Measurements from ENCODE around the gene ZNF280D. TPM values are rescaled to one million over a fixed set of nuclear protein-coding genes. Genes with fewer than 3 reads are reported as not detected.

ZNF280D gene
- total RNA-seq, 1 experiment from 2014 or later, result 28.7 TPM

GRCh38 chr15:56628893-56629532 lies 104.3 kb downstream of the ZNF280D start:
- ChIA-PET POLR2A (no interaction called here), CTCF (no interaction called here)
- no peaks in the 10 kb centered on the region for H3K36me3 ChIP-seq (ENCODE audit: control insufficient read depth, insufficient read depth, low read length)
- H3K9me3 ChIP-seq, result no peaks in the 10 kb centered on the region
- no peaks in the 10 kb centered on the region for H3K36me3 Mint-ChIP-seq (ENCODE audit: insufficient read depth, unreplicated experiment)
- no TSS peak for BruUV-seq (replicated peaks)
- H3K4me3 ChIP-seq (ENCODE audit: low read depth, low read length), result no peak overlapping the region
- no peaks in the 10 kb centered on the region for H3K27me3 ChIP-seq (replicated peaks; ENCODE audit: control insufficient read depth, insufficient read depth, low read length)
- no peak for TF ChIP-seq CTCF (IDR thresholded peaks at IDR 0.05; ENCODE audit: insufficient read depth in 1 of 2, low read depth in 1 of 2, low read length in 1 of 2, severe bottlenecking in 1 of 2, unreplicated experiment in 1 of 2)
- DNase-seq, result no peak
- peaks cover 9% of the 10 kb centered on the region for H3K4me1 Mint-ChIP-seq (ENCODE audit: low read depth, unreplicated experiment)
- no peak overlapping the region for H3K27ac Mint-ChIP-seq (ENCODE audit: unreplicated experiment)
- H3K27me3 Mint-ChIP-seq (ENCODE audit: insufficient read depth, unreplicated experiment), result no peaks in the 10 kb centered on the region
- intact Hi-C loops (cut with micrococcal nuclease; ENCODE audit: unreplicated experiment), result no loop called here
- no peak overlapping the region for H3K4me3 Mint-ChIP-seq (ENCODE audit: unreplicated experiment)
- H3K4me1 ChIP-seq, result 0 out of 2 replicates have a peak, but pooled peaks cover 8% of the 10 kb centered on the region
- no peaks in the 10 kb centered on the region for H3K9me3 Mint-ChIP-seq (ENCODE audit: unreplicated experiment)

GRCh38 chr15:56619887-56620286 lies 113.4 kb downstream of the ZNF280D start:
- Histone ChIP-seq H3K27me3 (replicated peaks; ENCODE audit: control insufficient read depth, insufficient read depth, low read length) (no peaks in the 10 kb centered on the region), H3K9me3 (no peaks in the 10 kb centered on the region), H3K4me1 (no peaks in the 10 kb centered on the region), H3K4me3 (ENCODE audit: low read depth, low read length) (no peak overlapping the region), H3K36me3 (ENCODE audit: control insufficient read depth, insufficient read depth, low read length) (no peaks in the 10 kb centered on the region)
- Mint-ChIP-seq H3K4me1 (ENCODE audit: low read depth, unreplicated experiment) (no peaks in the 10 kb centered on the region), H3K4me3 (ENCODE audit: unreplicated experiment) (no peak overlapping the region), H3K27me3 (ENCODE audit: insufficient read depth, unreplicated experiment) (no peaks in the 10 kb centered on the region), H3K9me3 (ENCODE audit: unreplicated experiment) (no peaks in the 10 kb centered on the region), H3K36me3 (ENCODE audit: insufficient read depth, unreplicated experiment) (no peaks in the 10 kb centered on the region), H3K27ac (ENCODE audit: unreplicated experiment) (no peak overlapping the region)
- no TSS peak for BruUV-seq (replicated peaks)
- ChIA-PET POLR2A (no interaction called here), CTCF (no interaction called here)
- intact Hi-C loops (cut with micrococcal nuclease; ENCODE audit: unreplicated experiment), result no loop called here
- DNase-seq, result no peak
- no peak for TF ChIP-seq CTCF (IDR thresholded peaks at IDR 0.05; ENCODE audit: insufficient read depth in 1 of 2, low read depth in 1 of 2, low read length in 1 of 2, severe bottlenecking in 1 of 2, unreplicated experiment in 1 of 2)

- H3K36me3 Mint-ChIP-seq (ENCODE audit: insufficient read depth, unreplicated experiment), result no peaks in the 10 kb centered on the region
- H3K4me1 ChIP-seq, result no peaks in the 10 kb centered on the region
- BruUV-seq (replicated peaks), result no TSS peak
- H3K36me3 ChIP-seq (ENCODE audit: control insufficient read depth, insufficient read depth, low read length), result no peaks in the 10 kb centered on the region
- H3K4me3 Mint-ChIP-seq (ENCODE audit: unreplicated experiment), result no peak overlapping the region
- DNase-seq, result no peak
- no peak overlapping the region for H3K27ac Mint-ChIP-seq (ENCODE audit: unreplicated experiment)
- no peaks in the 10 kb centered on the region for H3K4me1 Mint-ChIP-seq (ENCODE audit: low read depth, unreplicated experiment)
- H3K27me3 Mint-ChIP-seq (ENCODE audit: insufficient read depth, unreplicated experiment), result peaks cover 2% of the 10 kb centered on the region
- intact Hi-C loops (cut with micrococcal nuclease; ENCODE audit: unreplicated experiment), result no loop called here
- TF ChIP-seq CTCF (IDR thresholded peaks at IDR 0.05; ENCODE audit: insufficient read depth in 1 of 2, low read depth in 1 of 2, low read length in 1 of 2, severe bottlenecking in 1 of 2, unreplicated experiment in 1 of 2), result no peak
- H3K4me3 ChIP-seq (ENCODE audit: low read depth, low read length), result no peak overlapping the region
- no peaks in the 10 kb centered on the region for H3K9me3 Mint-ChIP-seq (ENCODE audit: unreplicated experiment)
- ChIA-PET POLR2A (no interaction called here), CTCF (no interaction called here)
- no peaks in the 10 kb centered on the region for H3K9me3 ChIP-seq
- H3K27me3 ChIP-seq (replicated peaks; ENCODE audit: control insufficient read depth, insufficient read depth, low read length), result no peaks in the 10 kb centered on the region
Observed at GRCh38 chr15:56617628-56618027, 115.7 kb downstream of the ZNF280D start.

Measured in Caco-2 (cell line).